ENCODE measurements around the gene PLAGL2. TPM values are rescaled to one million over a fixed set of nuclear protein-coding genes. Genes with fewer than 3 reads are reported as not detected.

Gene PLAGL2
- total RNA-seq, 1 donor from 2014 or later, result 16.5 TPM

DNA sequence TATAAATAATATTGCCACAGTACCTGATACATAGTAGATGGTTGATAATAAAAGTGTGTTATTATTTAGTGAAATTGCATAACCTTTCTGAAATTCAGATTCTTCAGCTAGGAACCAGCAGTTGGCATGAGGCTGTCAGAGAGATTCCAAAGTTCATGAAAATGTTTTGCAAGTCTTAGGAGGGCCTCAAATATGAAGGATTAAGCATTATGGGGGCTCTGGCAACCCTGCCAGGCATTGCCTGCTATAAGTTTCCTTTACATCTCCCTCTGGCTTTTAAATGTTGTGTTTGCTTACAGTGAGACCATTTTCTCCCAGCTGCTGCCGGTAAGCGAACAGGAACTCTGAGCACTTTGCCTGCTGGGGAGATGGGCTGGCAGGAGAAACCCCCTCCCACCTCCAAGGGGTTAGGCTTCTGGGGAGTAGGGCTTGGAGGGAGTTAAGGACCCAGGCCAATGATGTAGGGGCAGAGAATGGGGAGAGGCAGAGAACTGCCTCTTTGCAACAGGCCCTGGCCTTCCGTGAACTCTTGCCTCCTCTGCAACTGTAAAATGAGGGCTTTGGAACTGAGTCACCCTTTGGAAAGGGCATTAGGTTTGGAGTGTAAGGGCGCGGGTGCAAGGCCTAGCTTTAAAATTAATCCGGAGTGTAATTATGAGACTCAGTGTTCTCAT, 36.7 kb upstream of the PLAGL2 start:
- no peak overlapping the region for H3K4me3 ChIP-seq
- H3K9ac ChIP-seq, result no peak overlapping the region
- no peak overlapping the region for H3K27ac ChIP-seq
- no peaks in the 10 kb centered on the region for H4K20me1 ChIP-seq (ENCODE audit: low read depth)
- H3K36me3 ChIP-seq, result no peaks in the 10 kb centered on the region
- no peaks in the 10 kb centered on the region for H3K27me3 ChIP-seq
- peaks cover 6% of the 10 kb centered on the region for H3K4me1 Mint-ChIP-seq
- H3K9me3 ChIP-seq (ENCODE audit: low read depth), result no peaks in the 10 kb centered on the region
- no peaks in the 10 kb centered on the region for H3K36me3 Mint-ChIP-seq
- peaks cover 13% of the 10 kb centered on the region for H3K4me1 ChIP-seq
- DNase-seq (ENCODE audit: low spot score), result no peak
- peaks cover 12% of the 10 kb centered on the region for H3F3A ChIP-seq (ENCODE audit: low read depth)
- peak overlapping the region; percentile 32 for H2AFZ ChIP-seq (replicated peaks)
- H3K4me2 ChIP-seq, result no peak overlapping the region
- H3K79me2 ChIP-seq (ENCODE audit: low read depth), result no peaks in the 10 kb centered on the region
- H3K27ac Mint-ChIP-seq, result no peak overlapping the region
- peaks cover 6% of the 10 kb centered on the region for H3K27me3 Mint-ChIP-seq (ENCODE audit: insufficient read depth, low read depth)
- no peak overlapping the region for H3K4me3 Mint-ChIP-seq
- H3K9me3 Mint-ChIP-seq, result no peaks in the 10 kb centered on the region
- TF ChIP-seq EZH2 (IDR thresholded peaks at IDR 0.05) (no peak), EZH2phosphoT487 (IDR thresholded peaks at IDR 0.05) (no peak)
- TF ChIP-seq, protein P1, sequence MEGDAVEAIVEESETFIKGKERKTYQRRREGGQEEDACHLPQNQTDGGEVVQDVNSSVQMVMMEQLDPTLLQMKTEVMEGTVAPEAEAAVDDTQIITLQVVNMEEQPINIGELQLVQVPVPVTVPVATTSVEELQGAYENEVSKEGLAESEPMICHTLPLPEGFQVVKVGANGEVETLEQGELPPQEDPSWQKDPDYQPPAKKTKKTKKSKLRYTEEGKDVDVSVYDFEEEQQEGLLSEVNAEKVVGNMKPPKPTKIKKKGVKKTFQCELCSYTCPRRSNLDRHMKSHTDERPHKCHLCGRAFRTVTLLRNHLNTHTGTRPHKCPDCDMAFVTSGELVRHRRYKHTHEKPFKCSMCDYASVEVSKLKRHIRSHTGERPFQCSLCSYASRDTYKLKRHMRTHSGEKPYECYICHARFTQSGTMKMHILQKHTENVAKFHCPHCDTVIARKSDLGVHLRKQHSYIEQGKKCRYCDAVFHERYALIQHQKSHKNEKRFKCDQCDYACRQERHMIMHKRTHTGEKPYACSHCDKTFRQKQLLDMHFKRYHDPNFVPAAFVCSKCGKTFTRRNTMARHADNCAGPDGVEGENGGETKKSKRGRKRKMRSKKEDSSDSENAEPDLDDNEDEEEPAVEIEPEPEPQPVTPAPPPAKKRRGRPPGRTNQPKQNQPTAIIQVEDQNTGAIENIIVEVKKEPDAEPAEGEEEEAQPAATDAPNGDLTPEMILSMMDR (IDR thresholded peaks at IDR 0.05), result no peak

GRCh38 chr20:32241807-32242206, 34.3 kb upstream of the PLAGL2 start:
- Histone ChIP-seq H4K20me1 (ENCODE audit: low read depth) (no peaks in the 10 kb centered on the region), H3F3A (ENCODE audit: low read depth) (peaks cover 12% of the 10 kb centered on the region), H2AFZ (replicated peaks) (no peak overlapping the region), H3K9me3 (ENCODE audit: low read depth) (no peaks in the 10 kb centered on the region), H3K4me3 (no peak overlapping the region), H3K9ac (no peak overlapping the region), H3K4me1 (peaks cover 13% of the 10 kb centered on the region), H3K27me3 (no peaks in the 10 kb centered on the region), H3K79me2 (ENCODE audit: low read depth) (no peaks in the 10 kb centered on the region), H3K36me3 (no peaks in the 10 kb centered on the region), H3K27ac (no peak overlapping the region), H3K4me2 (no peak overlapping the region)
- DNase-seq (ENCODE audit: low spot score), result no peak
- Mint-ChIP-seq H3K9me3 (no peaks in the 10 kb centered on the region), H3K36me3 (no peaks in the 10 kb centered on the region), H3K27me3 (ENCODE audit: insufficient read depth, low read depth) (peaks cover 6% of the 10 kb centered on the region), H3K4me3 (no peak overlapping the region), H3K4me1 (peaks cover 6% of the 10 kb centered on the region), H3K27ac (no peak overlapping the region)
- TF ChIP-seq EZH2phosphoT487 (IDR thresholded peaks at IDR 0.05), result no peak
- TF ChIP-seq, protein P1 (IDR thresholded peaks at IDR 0.05), result no peak
- no peak for TF ChIP-seq EZH2 (IDR thresholded peaks at IDR 0.05)

DNA sequence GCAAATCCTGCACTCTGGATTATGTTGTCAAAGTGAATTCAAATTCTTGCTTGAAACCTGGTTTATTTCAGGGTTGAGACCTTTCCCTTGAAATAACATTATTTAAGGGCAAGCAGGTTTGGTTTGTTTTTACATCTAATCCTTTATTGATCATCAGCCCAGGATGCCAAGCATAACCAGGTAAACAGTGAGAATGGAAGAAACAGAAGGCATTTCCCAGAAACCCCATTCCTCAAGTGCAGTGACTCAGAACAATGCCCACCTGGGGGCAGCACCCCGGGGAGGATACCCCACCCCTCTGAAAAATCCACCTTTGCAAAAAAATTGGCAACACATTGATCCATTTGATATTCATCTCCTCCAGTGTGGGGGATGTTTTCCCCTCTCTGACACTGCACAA, 32.7 kb upstream of the PLAGL2 start:
- Mint-ChIP-seq H3K36me3 (no peaks in the 10 kb centered on the region), H3K4me3 (no peak overlapping the region), H3K27me3 (ENCODE audit: insufficient read depth, low read depth) (peaks cover 6% of the 10 kb centered on the region), H3K4me1 (peaks cover 6% of the 10 kb centered on the region), H3K9me3 (no peaks in the 10 kb centered on the region), H3K27ac (peak overlapping the region; percentile 90)
- Histone ChIP-seq H3K9ac (no peak overlapping the region), H3K27me3 (no peaks in the 10 kb centered on the region), H3K4me3 (no peak overlapping the region), H3K4me2 (peak overlapping the region; percentile 19), H4K20me1 (ENCODE audit: low read depth) (no peaks in the 10 kb centered on the region), H3K36me3 (no peaks in the 10 kb centered on the region), H3K4me1 (peaks cover 13% of the 10 kb centered on the region), H3K79me2 (ENCODE audit: low read depth) (no peaks in the 10 kb centered on the region), H3F3A (ENCODE audit: low read depth) (peaks cover 12% of the 10 kb centered on the region), H2AFZ (replicated peaks) (no peak overlapping the region), H3K9me3 (ENCODE audit: low read depth) (no peaks in the 10 kb centered on the region), H3K27ac (peak overlapping the region; percentile 17)
- TF ChIP-seq EZH2phosphoT487 (IDR thresholded peaks at IDR 0.05) (no peak), EZH2 (IDR thresholded peaks at IDR 0.05) (no peak)
- TF ChIP-seq, protein P1 (IDR thresholded peaks at IDR 0.05), result no peak
- peak; percentile 10 for DNase-seq (ENCODE audit: low spot score)
